CD4-positive, alpha-beta T cell (primary cell): ENCODE measurements around the gene KIAA1671. TPM values are rescaled to one million over a fixed set of nuclear protein-coding genes. Genes with fewer than 3 reads are reported as not detected.

Experiments used
- ATAC-seq: fragments of 200-7000 bp; cut with Tn5 transposase; one replicate; pipeline ENCODE4 v1.10.0; 2022; ENCODE audit warnings: mild to moderate bottlenecking; ENCODE audit not compliant: poor library complexity
- CTCF ChIA-PET: fragments of 350-600 bp; sonication (Branson Sonifier 250); formaldehyde crosslinking; loops from one replicate; lab custom pipeline; 2021; ENCODE audit warnings: antibody characterized with exemption, inconsistent platforms; lab: Charles Lee
- POLR2A ChIA-PET: fragments of 350-600 bp; sonication (Branson Sonifier 250); formaldehyde crosslinking; loops from one replicate; lab custom pipeline; 2021; ENCODE audit warnings: antibody characterized with exemption, inconsistent platforms; lab: Charles Lee
- DNase-seq, 14 experiments: peaks; one replicate each; pipeline ENCODE4 v3.0.0-alpha.2; 2013 to 2020; ENCODE audit warnings: mixed read lengths in 2 of 14
- H3K27ac ChIP-seq, 2 donors: one replicate each; pipeline versions ENCODE4 v1.5.1 to v1.7.0; 2013; ENCODE audit warnings: low read length in 2 of 2, low read depth in 1 of 2, mild to moderate bottlenecking in 1 of 2
- H3K27me3 ChIP-seq, 2 experiments: 1 replicate in 1 of 2; 2 replicates in 1 of 2; pipeline versions ENCODE4 v1.6.1 to v1.7.0; 2013; ENCODE audit warnings: low read length in 2 of 2, control low read depth in 1 of 2, mild to moderate bottlenecking in 1 of 2, moderate library complexity in 1 of 2; ENCODE audit not compliant: insufficient read depth in 2 of 2, control insufficient read depth in 1 of 2
- H3K36me3 ChIP-seq: one replicate; pipeline ENCODE4 v1.6.1; 2013; ENCODE audit warnings: low read length, control low read depth; ENCODE audit not compliant: insufficient read depth
- H3K4me1 ChIP-seq: one replicate; pipeline ENCODE4 v1.6.1; 2013; ENCODE audit warnings: low read length, control low read depth; ENCODE audit not compliant: insufficient read depth
- H3K4me3 ChIP-seq: one replicate; pipeline ENCODE4 v1.5.1; 2013; ENCODE audit warnings: mild to moderate bottlenecking, low read length, moderate library complexity
- H3K9me3 ChIP-seq, 2 experiments: 1 replicate in 1 of 2; 2 replicates in 1 of 2; pipeline versions ENCODE4 v1.6.1 to v1.7.0; 2013; ENCODE audit warnings: low read length in 2 of 2, mild to moderate bottlenecking in 2 of 2, control low read depth in 1 of 2, moderate library complexity in 1 of 2; ENCODE audit not compliant: control insufficient read depth in 1 of 2, insufficient read depth in 1 of 2
- H3K27ac Mint-ChIP-seq: one replicate; pipeline ENCODE4 v1.8.0; 2020; ENCODE audit warnings: mixed read lengths
- H3K27me3 Mint-ChIP-seq: one replicate; pipeline ENCODE4 v1.8.0; 2021; ENCODE audit warnings: mixed read lengths
- H3K36me3 Mint-ChIP-seq: one replicate; pipeline ENCODE4 v1.8.0; 2021; ENCODE audit warnings: low read depth, mixed read lengths
- H3K4me1 Mint-ChIP-seq: one replicate; pipeline ENCODE4 v1.8.0; 2021; ENCODE audit warnings: low read depth, mixed read lengths
- H3K4me3 Mint-ChIP-seq: one replicate; pipeline ENCODE4 v1.8.0; 2020; ENCODE audit warnings: mild to moderate bottlenecking, mixed read lengths
- H3K9me3 Mint-ChIP-seq: one replicate; pipeline ENCODE4 v1.8.0; 2020; ENCODE audit warnings: mixed read lengths
- intact Hi-C, 2 experiments: fragments of 100-400 bp; cut with DNase I in 1 of 2; cut with micrococcal nuclease in 1 of 2; formaldehyde crosslinking; loops; one replicate each; pipeline versions ENCODE4 v1.15.1 to v1.9.0; 2023 to 2025; cut with DNase I, micrococcal nuclease
- total RNA-seq, 174 experiments: library from RNA in 2 of 174; stranded (reverse) in 2 of 174; gene quantifications; one replicate each; pipeline ENCODE4 v1.2.3 and lab custom pipeline; 2021 to 2026
- TF ChIP-seq, protein P1 (sequence below): fragments of 200-600 bp; IDR thresholded peaks from one replicate; pipeline ENCODE4 v1.8.0; 2022; ENCODE audit warnings: antibody characterized with exemption, mild to moderate bottlenecking

The KIAA1671 gene
- total RNA-seq, 2 experiments from 2014 or later: 2.6 to 2.9 TPM

DNA sequence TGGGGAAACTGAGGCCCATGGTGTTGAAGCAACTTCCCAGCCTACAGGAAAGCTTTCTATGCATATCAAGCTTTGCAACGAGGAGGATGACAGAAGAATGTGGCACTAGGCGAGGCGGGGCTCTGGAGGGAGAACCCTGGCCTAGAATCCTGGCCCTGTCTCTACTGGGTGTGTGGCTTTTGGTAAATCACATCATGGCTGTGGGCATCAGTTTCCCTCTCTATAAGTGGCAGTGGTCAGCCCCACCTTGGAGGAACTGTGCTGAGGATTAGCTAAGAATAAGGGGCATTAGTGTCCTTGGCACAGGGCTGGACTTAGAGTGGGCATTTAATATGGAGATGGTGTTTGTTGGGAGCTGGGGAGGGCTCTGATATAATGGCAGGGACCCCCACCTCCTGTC is 124.5 kb downstream of the KIAA1671 start:
- Histone ChIP-seq H3K9me3 (no peaks in the 10 kb centered on the region), H3K27ac (peak overlapping the region in 1 of 2 donors; percentile 40), H3K4me1 (peaks cover 44% of the 10 kb centered on the region), H3K27me3 (no peaks in the 10 kb centered on the region), H3K4me3 (no peak overlapping the region), H3K36me3 (no peaks in the 10 kb centered on the region)
- no peak for ATAC-seq
- intact Hi-C loops: no loop called here
- no peaks in the 10 kb centered on the region for H3K27me3 Mint-ChIP-seq
- H3K4me1 Mint-ChIP-seq: peaks cover 81% of the 10 kb centered on the region
- no peaks in the 10 kb centered on the region for H3K36me3 Mint-ChIP-seq
- ChIA-PET POLR2A (interaction anchor here (0.7 to 7.3 kb wide), 3 partner anchors 8 to 33 kb away, joined by 3 to 57 read pairs (median 43); no protein-coding TSS in a partner anchor), CTCF (interaction anchor here (1.5 to 3.5 kb wide), 2 partner anchors 20 to 26 kb away, joined by 3 to 12 read pairs; no protein-coding TSS in a partner anchor)
- TF ChIP-seq, protein P1, sequence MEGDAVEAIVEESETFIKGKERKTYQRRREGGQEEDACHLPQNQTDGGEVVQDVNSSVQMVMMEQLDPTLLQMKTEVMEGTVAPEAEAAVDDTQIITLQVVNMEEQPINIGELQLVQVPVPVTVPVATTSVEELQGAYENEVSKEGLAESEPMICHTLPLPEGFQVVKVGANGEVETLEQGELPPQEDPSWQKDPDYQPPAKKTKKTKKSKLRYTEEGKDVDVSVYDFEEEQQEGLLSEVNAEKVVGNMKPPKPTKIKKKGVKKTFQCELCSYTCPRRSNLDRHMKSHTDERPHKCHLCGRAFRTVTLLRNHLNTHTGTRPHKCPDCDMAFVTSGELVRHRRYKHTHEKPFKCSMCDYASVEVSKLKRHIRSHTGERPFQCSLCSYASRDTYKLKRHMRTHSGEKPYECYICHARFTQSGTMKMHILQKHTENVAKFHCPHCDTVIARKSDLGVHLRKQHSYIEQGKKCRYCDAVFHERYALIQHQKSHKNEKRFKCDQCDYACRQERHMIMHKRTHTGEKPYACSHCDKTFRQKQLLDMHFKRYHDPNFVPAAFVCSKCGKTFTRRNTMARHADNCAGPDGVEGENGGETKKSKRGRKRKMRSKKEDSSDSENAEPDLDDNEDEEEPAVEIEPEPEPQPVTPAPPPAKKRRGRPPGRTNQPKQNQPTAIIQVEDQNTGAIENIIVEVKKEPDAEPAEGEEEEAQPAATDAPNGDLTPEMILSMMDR: no peak
- peak overlapping the region; percentile 77 for H3K4me3 Mint-ChIP-seq
- no peaks in the 10 kb centered on the region for H3K9me3 Mint-ChIP-seq
- DNase-seq: no peak
- H3K27ac Mint-ChIP-seq: peak overlapping the region; percentile 87

DNA sequence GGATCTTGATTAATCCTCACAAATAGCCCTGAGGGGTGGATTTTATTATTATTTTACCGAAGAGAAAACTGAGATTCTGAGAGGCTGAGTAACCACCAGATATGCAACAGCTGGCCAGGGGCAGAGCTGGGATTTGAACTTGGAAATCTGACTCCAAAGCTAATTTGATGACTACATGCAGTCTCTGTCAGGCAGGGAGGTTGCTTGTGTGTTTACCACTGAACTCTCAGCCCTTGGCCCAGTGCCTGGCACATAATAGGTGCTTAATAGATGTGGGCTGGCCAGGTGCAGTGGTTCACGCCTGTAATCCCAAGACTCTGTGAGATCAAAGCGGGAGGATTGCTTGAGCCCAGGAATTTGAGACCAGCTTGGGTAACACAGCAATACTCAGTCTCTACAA is 125.4 kb downstream of the KIAA1671 start:
- H3K4me1 Mint-ChIP-seq: peaks cover 72% of the 10 kb centered on the region
- H3K36me3 Mint-ChIP-seq: no peaks in the 10 kb centered on the region
- ChIA-PET POLR2A (interaction anchor here (1.0 to 7.3 kb wide), 4 partner anchors 9 to 33 kb away, joined by 3 to 57 read pairs (median 24); no protein-coding TSS in a partner anchor), CTCF (interaction anchor here (1.5 to 3.5 kb wide), 2 partner anchors 21 to 27 kb away, joined by 3 to 12 read pairs; no protein-coding TSS in a partner anchor)
- DNase-seq (no peak), ATAC-seq (no peak)
- TF ChIP-seq, protein P1: no peak
- H3K27ac Mint-ChIP-seq: peak overlapping the region; percentile 87
- no peaks in the 10 kb centered on the region for H3K27me3 ChIP-seq
- intact Hi-C loops: no loop called here
- no peaks in the 10 kb centered on the region for H3K9me3 ChIP-seq
- H3K4me3 Mint-ChIP-seq: no peak overlapping the region
- H3K4me1 ChIP-seq: peaks cover 36% of the 10 kb centered on the region
- H3K27me3 Mint-ChIP-seq: no peaks in the 10 kb centered on the region
- no peaks in the 10 kb centered on the region for H3K9me3 Mint-ChIP-seq
- no peaks in the 10 kb centered on the region for H3K36me3 ChIP-seq
- H3K27ac ChIP-seq: no peak overlapping the region
- H3K4me3 ChIP-seq: no peak overlapping the region

DNA sequence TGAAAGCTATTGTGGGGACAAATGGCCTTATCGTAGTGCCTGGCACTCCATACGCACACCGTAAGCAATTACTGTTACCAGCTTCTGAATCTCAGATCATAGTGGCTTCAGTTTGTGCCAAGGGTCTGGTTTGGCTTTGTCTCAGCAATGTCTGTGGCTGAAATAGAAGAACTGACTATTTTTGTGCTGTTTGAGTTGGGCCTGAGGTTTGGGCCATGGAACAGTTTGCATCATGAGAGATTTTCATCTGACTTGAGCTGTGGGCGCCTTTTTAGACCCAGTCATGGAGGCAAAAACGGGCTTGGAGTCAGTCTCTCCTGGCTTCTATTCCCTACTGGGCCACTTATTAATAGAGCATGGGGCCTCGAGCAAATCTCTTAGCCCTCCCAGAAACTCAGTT is 126.1 kb downstream of the KIAA1671 start:
- intact Hi-C loops: no loop called here
- DNase-seq: no peak
- Histone ChIP-seq H3K27ac (no peak overlapping the region), H3K4me1 (peaks cover 36% of the 10 kb centered on the region), H3K36me3 (no peaks in the 10 kb centered on the region), H3K27me3 (no peaks in the 10 kb centered on the region), H3K4me3 (no peak overlapping the region), H3K9me3 (no peaks in the 10 kb centered on the region)
- no peaks in the 10 kb centered on the region for H3K27me3 Mint-ChIP-seq
- H3K9me3 Mint-ChIP-seq: no peaks in the 10 kb centered on the region
- CTCF ChIA-PET: interaction anchor here (1.5 kb wide), 1 partner anchor 28 kb away, joined by 3 read pairs; no protein-coding TSS in a partner anchor
- H3K4me1 Mint-ChIP-seq: peaks cover 66% of the 10 kb centered on the region
- H3K27ac Mint-ChIP-seq: peak overlapping the region; percentile 87
- POLR2A ChIA-PET: interaction anchor here (1.0 to 7.3 kb wide), 3 partner anchors 10 to 28 kb away, joined by 4 to 57 read pairs (median 43); no protein-coding TSS in a partner anchor
- no peak overlapping the region for H3K4me3 Mint-ChIP-seq
- TF ChIP-seq, protein P1: no peak
- H3K36me3 Mint-ChIP-seq: no peaks in the 10 kb centered on the region
- ATAC-seq: no peak
